Neural crest cell (in vitro differentiated cells): ENCODE results near the gene MAVS. TPM values are rescaled to one million over a fixed set of nuclear protein-coding genes. Genes with fewer than 3 reads are reported as not detected.

Experiments used
- DNase-seq: peaks from one replicate; pipeline ENCODE4 v3.0.0; 2021; ENCODE audit warnings: low read depth, mixed read lengths, low spot score
- H3K27ac Mint-ChIP-seq: one replicate; pipeline ENCODE4 v1.8.0; 2021; ENCODE audit warnings: mild to moderate bottlenecking, mixed read lengths; ENCODE audit not compliant: unreplicated experiment
- H3K27me3 Mint-ChIP-seq: 2 replicates; pipeline ENCODE4 v1.8.0; 2021; ENCODE audit warnings: low read depth, mild to moderate bottlenecking, mixed read lengths
- H3K36me3 Mint-ChIP-seq: 2 replicates; pipeline ENCODE4 v1.8.0; 2021; ENCODE audit warnings: low read depth, mild to moderate bottlenecking, mixed read lengths
- H3K4me1 Mint-ChIP-seq: 2 replicates; pipeline ENCODE4 v1.8.0; 2021; ENCODE audit warnings: mixed read lengths
- H3K4me3 Mint-ChIP-seq: one replicate; pipeline ENCODE4 v1.8.0; 2021; ENCODE audit warnings: mild to moderate bottlenecking, mixed read lengths
- H3K9me3 Mint-ChIP-seq: 2 replicates; pipeline ENCODE4 v1.8.0; 2021; ENCODE audit warnings: mixed read lengths
- long read RNA-seq: library from polyadenylated mRNA; unstranded; transcript quantifications from one replicate; pipeline ENCODE4 v2.0.0, GENCODE V29; 2020
- total RNA-seq: library from RNA; stranded (reverse); gene quantifications from 2 replicates; pipeline ENCODE4 v1.2.1, GENCODE V29; 2021
- TF ChIP-seq, protein P1 (sequence below): fragments of 200-600 bp; sonication (generic); conservative IDR thresholded peaks from 2 replicates; pipeline ENCODE4 v1.5.0; 2021; ENCODE audit warnings: antibody characterized with exemption, mild to moderate bottlenecking

Gene MAVS
- total RNA-seq, result 37.2 and 38.3 TPM in 2 replicates
- long read RNA-seq, full-length matches to known transcripts, result 2 of 10 reads
- long read RNA-seq, partial matches to known transcripts, result 2 of 10 reads
- long read RNA-seq, other reads (novel, unspliced or antisense), result 6 of 10 reads

DNA sequence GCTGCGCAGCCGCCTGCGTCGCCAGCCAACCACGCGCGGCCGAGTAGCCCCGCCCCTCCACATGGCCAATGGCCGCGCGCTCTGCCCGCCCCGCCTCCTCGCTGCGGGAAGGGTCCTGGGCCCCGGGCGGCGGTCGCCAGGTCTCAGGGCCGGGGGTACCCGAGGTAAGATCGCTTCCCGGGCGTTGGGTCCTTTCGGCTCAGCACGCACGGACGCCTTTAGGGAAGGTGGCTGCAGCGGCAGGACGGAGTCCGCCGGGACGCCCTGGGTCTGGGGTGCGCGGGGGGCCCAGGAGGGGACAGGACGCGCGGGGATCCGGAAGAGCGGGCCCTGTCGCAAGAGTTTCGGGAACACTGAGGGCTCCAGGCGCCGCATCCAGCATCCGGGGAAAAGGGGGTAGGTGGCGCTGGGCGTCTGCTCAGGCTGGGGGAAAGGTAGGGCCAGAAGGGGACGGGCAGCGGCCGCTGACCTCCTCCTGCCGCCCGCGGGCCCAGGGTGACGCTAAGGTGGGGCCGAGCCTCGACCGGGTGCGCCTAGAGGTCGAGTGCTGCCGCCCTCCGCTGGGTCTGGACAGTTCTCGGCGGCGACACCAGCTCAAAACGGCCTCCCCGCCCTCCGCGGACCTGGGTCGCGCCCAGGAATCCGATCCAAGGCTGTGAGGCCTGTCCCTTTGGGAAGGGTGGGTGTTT, at the start of gene MAVS:
TSS of gene MAVS (plus strand) at position 95 of the 689 bp plus-strand sequence. CDS start 7,791 bp downstream, outside the sequence.
- Mint-ChIP-seq H3K4me3 (peak within 1 kb of the TSS; percentile 91), H3K9me3 (no peaks in the 10 kb centered on the region), H3K4me1 (peaks cover 26% of the 10 kb centered on the region), H3K36me3 (no peaks in the 10 kb centered on the region), H3K27ac (peak within 1 kb of the TSS; percentile 92), H3K27me3 (no peaks in the 10 kb centered on the region)
- peak; percentile 78 for DNase-seq
- TF ChIP-seq, protein P1, sequence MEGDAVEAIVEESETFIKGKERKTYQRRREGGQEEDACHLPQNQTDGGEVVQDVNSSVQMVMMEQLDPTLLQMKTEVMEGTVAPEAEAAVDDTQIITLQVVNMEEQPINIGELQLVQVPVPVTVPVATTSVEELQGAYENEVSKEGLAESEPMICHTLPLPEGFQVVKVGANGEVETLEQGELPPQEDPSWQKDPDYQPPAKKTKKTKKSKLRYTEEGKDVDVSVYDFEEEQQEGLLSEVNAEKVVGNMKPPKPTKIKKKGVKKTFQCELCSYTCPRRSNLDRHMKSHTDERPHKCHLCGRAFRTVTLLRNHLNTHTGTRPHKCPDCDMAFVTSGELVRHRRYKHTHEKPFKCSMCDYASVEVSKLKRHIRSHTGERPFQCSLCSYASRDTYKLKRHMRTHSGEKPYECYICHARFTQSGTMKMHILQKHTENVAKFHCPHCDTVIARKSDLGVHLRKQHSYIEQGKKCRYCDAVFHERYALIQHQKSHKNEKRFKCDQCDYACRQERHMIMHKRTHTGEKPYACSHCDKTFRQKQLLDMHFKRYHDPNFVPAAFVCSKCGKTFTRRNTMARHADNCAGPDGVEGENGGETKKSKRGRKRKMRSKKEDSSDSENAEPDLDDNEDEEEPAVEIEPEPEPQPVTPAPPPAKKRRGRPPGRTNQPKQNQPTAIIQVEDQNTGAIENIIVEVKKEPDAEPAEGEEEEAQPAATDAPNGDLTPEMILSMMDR, result no peak

DNA sequence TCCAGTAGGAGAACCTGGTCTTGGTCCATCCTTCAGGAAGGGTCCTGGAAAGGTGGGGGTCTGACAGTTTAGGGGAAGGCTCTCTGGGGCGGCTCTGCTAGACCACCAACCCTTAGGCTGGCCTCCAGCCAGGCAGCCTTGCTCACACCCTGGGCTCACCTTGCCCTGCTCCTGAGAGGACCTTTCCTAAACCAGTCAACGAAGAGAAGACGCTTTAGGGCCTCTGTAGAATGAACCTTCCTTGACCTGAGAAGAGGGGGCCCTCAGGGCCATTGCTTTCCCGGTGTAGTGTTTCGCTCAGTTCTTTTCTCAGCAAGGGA, 49.4 kb upstream of the MAVS start:
- no peaks in the 10 kb centered on the region for H3K36me3 Mint-ChIP-seq
- no peaks in the 10 kb centered on the region for H3K27me3 Mint-ChIP-seq
- TF ChIP-seq, protein P1, result no peak
- H3K4me1 Mint-ChIP-seq, result peaks cover 47% of the 10 kb centered on the region
- no peaks in the 10 kb centered on the region for H3K9me3 Mint-ChIP-seq
- H3K4me3 Mint-ChIP-seq, result peak overlapping the region; percentile 89
- peak overlapping the region; percentile 71 for H3K27ac Mint-ChIP-seq
- DNase-seq, result no peak

DNA sequence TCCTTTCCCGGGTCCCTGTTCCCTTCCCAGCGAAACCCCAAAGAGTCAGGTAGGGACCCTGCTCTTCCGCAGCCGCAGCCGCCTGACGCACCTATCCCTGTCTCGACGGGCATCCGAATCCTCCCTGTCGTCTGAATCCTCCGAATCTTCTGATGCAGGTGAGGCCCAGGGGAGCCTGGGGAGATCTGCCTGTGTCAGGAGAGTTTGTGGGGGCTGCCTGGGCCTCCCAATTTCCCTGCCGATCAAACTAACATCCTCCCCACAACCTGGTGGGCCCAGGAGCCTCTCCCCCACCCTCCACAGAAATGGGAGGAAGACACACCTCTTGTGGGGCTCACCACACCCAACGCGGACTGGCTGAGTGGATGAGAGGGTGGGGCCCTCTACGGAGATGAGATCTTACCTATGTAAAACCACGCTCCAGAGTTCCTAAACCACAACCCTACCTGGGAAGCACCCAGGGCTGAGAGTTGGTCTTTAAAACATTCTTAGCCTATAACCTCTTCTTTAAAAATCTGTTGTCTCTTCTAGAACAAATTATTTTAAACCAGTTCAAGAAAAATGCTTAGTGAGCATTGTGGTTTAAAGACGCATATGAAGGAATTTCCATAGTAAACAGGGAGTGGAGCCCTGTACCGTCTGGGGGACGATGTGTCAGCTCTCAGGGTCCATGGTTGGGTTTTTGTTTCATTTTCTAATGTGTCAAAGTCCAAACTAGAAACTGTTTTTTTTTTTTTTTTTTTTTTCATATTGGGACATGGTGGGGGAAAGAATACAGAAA, 48.9 kb upstream of the MAVS start:
- no peak overlapping the region for H3K27ac Mint-ChIP-seq

DNA sequence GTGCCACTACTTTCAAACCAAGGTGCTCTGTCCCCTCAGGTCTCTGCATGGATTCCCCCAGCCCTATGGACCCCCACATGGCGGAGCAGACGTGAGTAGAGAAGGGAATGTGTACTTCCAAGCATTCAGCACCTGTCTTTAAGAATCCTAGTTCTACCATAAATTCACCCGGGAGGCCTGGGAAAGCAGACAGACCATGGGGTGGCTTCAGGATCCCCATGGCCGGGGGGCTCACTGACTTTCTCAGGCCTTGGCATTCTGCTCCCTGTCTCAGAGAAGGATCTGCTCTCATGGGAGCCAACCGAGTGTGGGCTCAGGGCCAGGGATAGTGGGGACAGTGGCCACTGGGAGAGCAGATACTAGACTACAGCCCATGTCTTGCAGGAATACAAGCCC, 48.3 kb upstream of the MAVS start:
- DNase-seq, result no peak
- no peaks in the 10 kb centered on the region for H3K9me3 Mint-ChIP-seq
- TF ChIP-seq, protein P1, result no peak
- no peaks in the 10 kb centered on the region for H3K27me3 Mint-ChIP-seq
- peak overlapping the region; percentile 89 for H3K4me3 Mint-ChIP-seq
- H3K4me1 Mint-ChIP-seq, result peaks cover 54% of the 10 kb centered on the region
- no peak overlapping the region for H3K27ac Mint-ChIP-seq
- peaks cover 7% of the 10 kb centered on the region for H3K36me3 Mint-ChIP-seq

More for the DNA sequence above, 48.9 kb upstream of the MAVS start:
- no peaks in the 10 kb centered on the region for H3K9me3 Mint-ChIP-seq
- TF ChIP-seq, protein P1, result no peak
- H3K27me3 Mint-ChIP-seq, result no peaks in the 10 kb centered on the region
- DNase-seq, result no peak
- peak overlapping the region; percentile 89 for H3K4me3 Mint-ChIP-seq
- H3K4me1 Mint-ChIP-seq, result peaks cover 51% of the 10 kb centered on the region
- peaks cover 5% of the 10 kb centered on the region for H3K36me3 Mint-ChIP-seq

DNA sequence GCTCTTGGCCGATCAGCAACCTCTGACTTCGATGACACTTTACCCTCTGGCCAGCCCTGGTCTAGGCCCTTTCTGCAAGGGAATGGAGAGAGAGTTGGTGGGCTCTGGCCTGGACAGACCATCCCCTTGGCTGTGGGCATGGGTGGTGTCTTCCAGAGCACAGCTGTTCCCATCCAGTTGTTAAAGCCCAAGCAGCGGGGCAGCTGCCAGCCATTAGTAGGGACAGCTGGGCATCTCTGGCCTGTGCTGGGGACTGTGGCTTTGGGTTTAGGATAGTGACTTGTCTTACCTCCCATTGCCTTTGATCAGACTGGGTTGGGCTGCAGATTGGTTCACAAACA, 47.8 kb upstream of the MAVS start:
- DNase-seq, result no peak
- Mint-ChIP-seq H3K27ac (peak overlapping the region; percentile 83), H3K4me1 (peaks cover 54% of the 10 kb centered on the region), H3K27me3 (no peaks in the 10 kb centered on the region), H3K9me3 (no peaks in the 10 kb centered on the region), H3K36me3 (peaks cover 11% of the 10 kb centered on the region), H3K4me3 (peak overlapping the region; percentile 79)
- TF ChIP-seq, protein P1, result no peak
